IPS-18c (cell line): ENCODE results near the gene MARCO.
"Not testable (repeated sequence)": the region's sequence is repeated elsewhere in the genome, so short reads cannot be mapped to it uniquely, and the experiment has no call there.

ENCODE experiments used
- H3K4me3 ChIP-seq: 2 replicates; pipeline ENCODE4 v1.7.0; 2013; ENCODE audit warnings: low read depth, mild to moderate bottlenecking, low read length, moderate library complexity; ENCODE audit not compliant: insufficient read depth
- H3K9me3 ChIP-seq: one replicate; pipeline ENCODE4 v1.6.1; 2013; ENCODE audit warnings: mild to moderate bottlenecking, low read length, moderate library complexity; ENCODE audit not compliant: control insufficient read depth, insufficient read depth

Gene MARCO

GRCh38 chr2:118922254-118922653 is 19.7 kb upstream of the MARCO start:
- H3K9me3 ChIP-seq: peaks cover 2% of the 10 kb centered on the region

GRCh38 chr2:118923371-118923770 is 18.6 kb upstream of the MARCO start:
- H3K9me3 ChIP-seq: peaks cover 2% of the 10 kb centered on the region
- H3K4me3 ChIP-seq: no peak overlapping the region

More at GRCh38 chr2:118922254-118922653, 19.7 kb upstream of the MARCO start:
- no peak overlapping the region for H3K4me3 ChIP-seq

- H3K9me3 ChIP-seq: peaks cover 2% of the 10 kb centered on the region
- no peak overlapping the region for H3K4me3 ChIP-seq
Measured at GRCh38 chr2:118925476-118925875, 16.5 kb upstream of the MARCO start.

- Histone ChIP-seq H3K9me3 (peaks cover 4% of the 10 kb centered on the region), H3K4me3 (no peak overlapping the region)
Measured at GRCh38 chr2:118925981-118926380, 16.0 kb upstream of the MARCO start.

GRCh38 chr2:118929059-118929458 is 12.9 kb upstream of the MARCO start:
- Histone ChIP-seq H3K4me3 (no peak overlapping the region), H3K9me3 (peaks cover 4% of the 10 kb centered on the region)

GRCh38 chr2:118932949-118933348 is 9.0 kb upstream of the MARCO start:
- Histone ChIP-seq H3K9me3 (peaks cover 2% of the 10 kb centered on the region), H3K4me3 (no peak overlapping the region)

GRCh38 chr2:118936306-118936705 is 5.7 kb upstream of the MARCO start:
- no peaks in the 10 kb centered on the region for H3K9me3 ChIP-seq
- no peak overlapping the region for H3K4me3 ChIP-seq

- Histone ChIP-seq H3K9me3 (no peaks in the 10 kb centered on the region), H3K4me3 (no peak overlapping the region)
Measured at GRCh38 chr2:118936936-118937335, 5.1 kb upstream of the MARCO start.

GRCh38 chr2:118937817-118938216 is 4.2 kb upstream of the MARCO start:
- Histone ChIP-seq H3K9me3 (no peaks in the 10 kb centered on the region), H3K4me3 (no peak overlapping the region)

- Histone ChIP-seq H3K9me3 (no peaks in the 10 kb centered on the region), H3K4me3 (no peak overlapping the region)
Measured at GRCh38 chr2:118939994-118940393, 2.0 kb upstream of the MARCO start.

GRCh38 chr2:118940486-118941120 is 1.4 kb upstream of the MARCO start:
- Histone ChIP-seq H3K9me3 (no peaks in the 10 kb centered on the region), H3K4me3 (no peak overlapping the region)

GRCh38 chr2:118943286-118943685 is 1.3 kb downstream of the MARCO start:
- Histone ChIP-seq H3K4me3 (no peak overlapping the region), H3K9me3 (no peaks in the 10 kb centered on the region)

GRCh38 chr2:118945881-118946280 is 3.9 kb downstream of the MARCO start:
- no peak overlapping the region for H3K4me3 ChIP-seq
- H3K9me3 ChIP-seq: no peaks in the 10 kb centered on the region

- H3K4me3 ChIP-seq, H3K9me3 ChIP-seq: not testable (repeated sequence)
Measured at GRCh38 chr2:118948266-118948665, 6.3 kb downstream of the MARCO start.

GRCh38 chr2:118954297-118955060 is 12.5 kb downstream of the MARCO start:
- Histone ChIP-seq H3K4me3 (no peak overlapping the region), H3K9me3 (no peaks in the 10 kb centered on the region)

- no peak overlapping the region for H3K4me3 ChIP-seq
- H3K9me3 ChIP-seq: no peaks in the 10 kb centered on the region
Measured at GRCh38 chr2:118965737-118966136, 23.7 kb downstream of the MARCO start.

GRCh38 chr2:118967124-118967880 is 25.3 kb downstream of the MARCO start:
- Histone ChIP-seq H3K9me3 (no peaks in the 10 kb centered on the region), H3K4me3 (no peak overlapping the region)

GRCh38 chr2:118968042-118968441 is 26.0 kb downstream of the MARCO start:
- H3K9me3 ChIP-seq: no peaks in the 10 kb centered on the region

More at GRCh38 chr2:118968042-118968441, 26.0 kb downstream of the MARCO start:
- H3K4me3 ChIP-seq: no peak overlapping the region
